Esophagus squamous epithelium (tissue), 5 donors: ENCODE measurements around the gene PIAS2. TPM values are rescaled to one million over a fixed set of nuclear protein-coding genes. Genes with fewer than 3 reads are reported as not detected.

Experiments used
- DNase-seq: peaks from one replicate; lab custom pipeline; 2025; lab: John Stamatoyannopoulos, UW
- H3K27ac ChIP-seq, 4 donors: fragments of 200-600 bp; sonication (generic); one replicate each; pipeline ENCODE4 v1.5.1; 2016 to 2019; ENCODE audit warnings: mild to moderate bottlenecking in 1 of 4
- H3K27me3 ChIP-seq, 4 donors: fragments of 200-600 bp; sonication (generic); 1 replicate in 3 of 4; 2 replicates in 1 of 4; pipeline versions ENCODE4 v1.5.1 to v1.6.0; 2017 to 2021; ENCODE audit warnings: antibody characterized with exemption in 1 of 4
- H3K36me3 ChIP-seq, 3 donors: fragments of 200-600 bp; sonication (generic); one replicate each; pipeline ENCODE4 v1.5.1; 2016 to 2019
- H3K4me1 ChIP-seq, 3 donors: fragments of 200-600 bp; sonication (generic); one replicate each; pipeline ENCODE4 v1.5.1; 2017 to 2019
- H3K4me3 ChIP-seq, 4 donors: fragments of 200-600 bp; sonication (generic); 1 replicate in 3 of 4; 2 replicates in 1 of 4; pipeline ENCODE4 v1.5.1; 2016 to 2019; ENCODE audit warnings: mild to moderate bottlenecking in 2 of 4, moderate library complexity in 1 of 4
- H3K9me3 ChIP-seq, 3 donors: fragments of 200-600 bp; sonication (generic); one replicate each; pipeline ENCODE4 v1.5.1; 2016 to 2019
- POLR2A ChIP-seq, 4 donors: fragments of 450-650 bp; IDR thresholded peaks; one replicate each; pipeline ENCODE4 v1.6.1; 2017; ENCODE audit warnings: antibody characterized with exemption in 4 of 4, mild to moderate bottlenecking in 4 of 4, moderate library complexity in 3 of 4
- WGBS, 2 donors: methylation state at CpG; one replicate each; pipeline ENCODE4 v1.1.5; 2018; 5-methylcytosine and 5-hydroxymethylcytosine counted together
- intact Hi-C: fragments of 100-400 bp; cut with DNase I; formaldehyde crosslinking; loops from one replicate; pipeline ENCODE4 v1.15.0; 2022
- total RNA-seq, 4 donors: library from RNA; depleted of rRNA; stranded (reverse); fragments of >200 nt; gene quantifications; one replicate each; pipeline ENCODE4 v1.1.0, GENCODE V29; 2016
- TF ChIP-seq, protein P1 (sequence below), 6 experiments: fragments of 450-650 bp in 4 of 6; fragments of 200-600 bp in 2 of 6; sonication (generic) in 2 of 6; IDR thresholded peaks; one replicate each; pipeline ENCODE4 v1.5.1; 2016 to 2019; ENCODE audit warnings: antibody characterized with exemption in 6 of 6, mild to moderate bottlenecking in 4 of 6, moderate library complexity in 4 of 6
- donor health status: DM: yes; HTN: yes; CAD: no.

Gene PIAS2
- total RNA-seq, 4 donors from 2014 or later, result 6.0 to 24.0 (median 12.0) TPM

DNA sequence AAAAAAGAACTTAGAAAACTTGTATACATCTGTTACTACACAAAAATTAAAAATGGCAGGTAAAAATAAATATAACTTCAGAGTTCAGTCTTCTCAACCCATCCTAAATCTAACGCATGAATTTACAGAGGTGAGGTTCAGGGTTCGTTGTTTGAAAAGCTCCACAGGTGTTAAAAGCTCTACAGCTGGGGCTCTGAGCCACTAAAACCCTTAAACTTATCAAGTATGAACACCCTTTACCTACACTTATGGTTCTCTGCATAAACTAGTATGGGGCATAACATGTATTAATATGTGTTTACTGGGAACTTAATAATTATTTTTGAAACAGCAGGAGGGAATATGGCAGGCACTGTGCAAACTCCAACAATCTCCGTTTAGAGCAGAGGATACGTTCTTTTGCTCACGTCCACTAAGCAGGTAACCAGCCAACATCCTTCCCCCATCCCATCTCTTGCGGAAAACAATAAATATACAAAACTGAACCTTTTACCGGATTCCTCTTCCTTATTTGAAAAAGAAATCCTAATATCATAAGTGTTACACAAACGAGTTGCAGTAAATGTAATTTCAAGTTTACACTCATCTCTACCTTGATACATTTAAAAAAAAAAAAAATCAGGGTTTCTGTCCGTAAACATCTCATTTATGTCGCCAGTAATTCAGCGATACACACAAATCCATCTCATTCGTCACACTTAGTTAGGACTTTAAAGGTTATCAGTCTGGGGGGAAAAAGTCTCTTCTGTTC lies 1.3 kb downstream of the PIAS2 start:
- peaks cover 0 to 35% (median 0%) of the 10 kb centered on the region in 3 donors for H3K4me1 ChIP-seq
- DNase-seq, result no peak
- TF ChIP-seq POLR2A (IDR thresholded peaks at IDR 0.05), result no peak
- TF ChIP-seq, protein P1, sequence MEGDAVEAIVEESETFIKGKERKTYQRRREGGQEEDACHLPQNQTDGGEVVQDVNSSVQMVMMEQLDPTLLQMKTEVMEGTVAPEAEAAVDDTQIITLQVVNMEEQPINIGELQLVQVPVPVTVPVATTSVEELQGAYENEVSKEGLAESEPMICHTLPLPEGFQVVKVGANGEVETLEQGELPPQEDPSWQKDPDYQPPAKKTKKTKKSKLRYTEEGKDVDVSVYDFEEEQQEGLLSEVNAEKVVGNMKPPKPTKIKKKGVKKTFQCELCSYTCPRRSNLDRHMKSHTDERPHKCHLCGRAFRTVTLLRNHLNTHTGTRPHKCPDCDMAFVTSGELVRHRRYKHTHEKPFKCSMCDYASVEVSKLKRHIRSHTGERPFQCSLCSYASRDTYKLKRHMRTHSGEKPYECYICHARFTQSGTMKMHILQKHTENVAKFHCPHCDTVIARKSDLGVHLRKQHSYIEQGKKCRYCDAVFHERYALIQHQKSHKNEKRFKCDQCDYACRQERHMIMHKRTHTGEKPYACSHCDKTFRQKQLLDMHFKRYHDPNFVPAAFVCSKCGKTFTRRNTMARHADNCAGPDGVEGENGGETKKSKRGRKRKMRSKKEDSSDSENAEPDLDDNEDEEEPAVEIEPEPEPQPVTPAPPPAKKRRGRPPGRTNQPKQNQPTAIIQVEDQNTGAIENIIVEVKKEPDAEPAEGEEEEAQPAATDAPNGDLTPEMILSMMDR (IDR thresholded peaks at IDR 0.05), result no peak
- intact Hi-C loops, result no loop called here
- no peaks in the 10 kb centered on the region for H3K36me3 ChIP-seq
- H3K4me3 ChIP-seq, result peak overlapping the region; percentile 57 to 91 (median 81)
- peak overlapping the region in 3 of 4 donors; percentile 81 to 92 (median 86) for H3K27ac ChIP-seq
- WGBS, 2 donors, result 21 to 29% methylated on average over 12 of the region's 12 CpGs
- H3K9me3 ChIP-seq, result no peaks in the 10 kb centered on the region
- no peaks in the 10 kb centered on the region for H3K27me3 ChIP-seq

DNA sequence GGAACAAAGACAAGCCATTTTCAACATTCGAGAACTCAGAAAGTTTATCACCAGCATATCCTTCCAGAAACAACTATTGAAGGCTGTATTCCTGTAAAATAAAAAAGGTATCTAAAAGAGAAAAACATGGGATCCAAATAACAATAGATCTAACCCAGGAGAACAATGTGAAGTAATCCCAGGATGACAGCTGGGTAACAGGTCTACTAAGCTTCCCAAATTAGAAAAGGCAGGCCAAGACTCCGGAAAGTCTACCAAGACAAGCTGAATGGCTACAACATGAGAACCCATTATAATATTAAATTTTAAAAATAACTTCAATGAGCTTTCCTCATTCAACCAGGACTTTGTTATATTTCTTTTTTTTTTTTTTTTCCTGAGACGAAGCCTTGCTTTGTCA lies 6.5 kb downstream of the PIAS2 start:
- no peak overlapping the region for H3K27ac ChIP-seq
- no peak overlapping the region for H3K4me3 ChIP-seq
- DNase-seq, result no peak
- TF ChIP-seq, protein P1 (IDR thresholded peaks at IDR 0.05), result no peak
- no peak for TF ChIP-seq POLR2A (IDR thresholded peaks at IDR 0.05)
- intact Hi-C loops, result no loop called here
- H3K27me3 ChIP-seq, result no peaks in the 10 kb centered on the region
- no peaks in the 10 kb centered on the region for H3K36me3 ChIP-seq
- no peaks in the 10 kb centered on the region for H3K9me3 ChIP-seq
- H3K4me1 ChIP-seq, result peaks cover 0 to 16% (median 0%) of the 10 kb centered on the region in 3 donors
- WGBS, 2 donors, result 84 to 92% methylated on average over 3 of the region's 3 CpGs

DNA sequence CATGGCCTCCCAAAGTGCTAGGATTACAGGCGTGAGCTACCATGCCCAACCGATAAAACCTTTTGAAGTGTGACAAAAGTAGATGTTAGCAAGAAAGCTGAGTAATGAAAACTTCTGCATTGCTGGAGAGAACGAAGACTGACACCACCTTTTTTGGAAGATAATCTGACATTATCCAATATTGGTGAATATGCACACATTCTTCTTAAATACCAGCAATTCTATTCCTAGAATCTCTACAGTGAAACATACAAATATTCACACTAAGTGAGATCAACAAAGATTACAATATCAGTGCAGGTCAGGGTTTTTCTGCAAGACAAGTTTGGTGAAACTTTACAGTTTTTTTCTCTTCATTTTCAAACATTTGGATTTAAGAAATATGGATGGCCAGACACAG lies 7.8 kb downstream of the PIAS2 start:
- WGBS, 2 donors, result 86 to 94% methylated on average over 3 of the region's 3 CpGs
- Histone ChIP-seq H3K4me3 (no peak overlapping the region), H3K4me1 (peaks cover 0 to 2% (median 0%) of the 10 kb centered on the region in 3 donors), H3K27ac (no peak overlapping the region), H3K36me3 (no peaks in the 10 kb centered on the region), H3K9me3 (no peaks in the 10 kb centered on the region), H3K27me3 (no peaks in the 10 kb centered on the region)
- TF ChIP-seq POLR2A (IDR thresholded peaks at IDR 0.05), result no peak
- TF ChIP-seq, protein P1 (IDR thresholded peaks at IDR 0.05), result no peak
- no peak for DNase-seq
- intact Hi-C loops, result no loop called here

DNA sequence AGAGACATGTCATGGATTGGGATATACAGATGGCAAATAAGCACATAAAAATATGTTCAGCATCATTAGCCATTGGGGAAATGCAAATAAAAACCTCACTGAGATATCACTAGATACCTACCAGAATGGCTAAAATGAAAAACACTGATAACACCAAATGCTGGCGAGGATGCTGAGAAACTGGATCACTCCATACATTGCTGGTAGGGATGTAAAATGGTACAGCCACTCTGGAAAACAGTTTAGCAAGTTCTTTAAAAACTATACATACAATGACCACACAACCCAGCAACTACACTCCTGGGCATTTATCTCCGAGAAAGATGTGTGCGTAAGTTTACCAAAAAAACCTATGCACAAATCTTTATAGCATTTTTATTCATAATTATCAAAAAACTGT lies 13.9 kb downstream of the PIAS2 start:
- no peak overlapping the region for H3K4me3 ChIP-seq
- H3K27ac ChIP-seq, result no peak overlapping the region
- peaks cover 0 to 10% (median 0%) of the 10 kb centered on the region in 3 donors for H3K36me3 ChIP-seq
- no peaks in the 10 kb centered on the region for H3K4me1 ChIP-seq
- intact Hi-C loops, result no loop called here
- no peak for TF ChIP-seq POLR2A (IDR thresholded peaks at IDR 0.05)
- TF ChIP-seq, protein P1 (IDR thresholded peaks at IDR 0.05), result no peak
- DNase-seq, result no peak
- 95 to 96% methylated on average over 3 of the region's 3 CpGs for WGBS, 2 donors
- H3K9me3 ChIP-seq, result no peaks in the 10 kb centered on the region
- no peaks in the 10 kb centered on the region for H3K27me3 ChIP-seq

DNA sequence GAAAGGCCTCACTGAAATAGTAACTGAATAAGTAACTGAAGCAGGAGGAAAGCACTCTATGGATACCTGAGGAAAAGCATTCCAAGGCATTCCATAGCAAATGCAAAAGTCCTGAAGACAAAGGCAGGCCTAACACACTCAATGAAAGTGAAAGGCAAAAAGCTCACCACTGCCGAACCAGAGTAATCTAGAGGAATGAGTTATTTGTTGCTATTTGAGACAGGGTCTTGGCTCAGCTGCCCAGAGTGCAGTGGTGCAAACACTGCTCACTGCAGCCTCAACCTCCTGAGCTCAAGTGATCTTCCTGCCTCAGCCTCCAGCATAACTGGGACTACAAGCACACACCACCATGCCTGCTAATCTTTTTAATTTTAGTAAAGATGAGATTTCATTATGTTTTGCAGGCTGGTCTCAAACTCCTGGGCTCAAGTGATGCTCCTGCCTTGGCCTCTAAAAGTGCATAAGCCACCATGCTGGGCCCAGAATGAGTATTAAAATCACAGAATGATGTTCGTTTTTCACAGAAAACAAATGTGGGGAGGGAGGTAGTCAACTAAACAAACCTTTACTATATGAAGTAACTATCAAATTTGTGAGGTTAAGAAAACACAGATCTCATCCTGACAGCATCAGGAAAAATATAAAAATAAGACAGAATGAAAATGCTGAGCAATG lies 17.9 kb downstream of the PIAS2 start:
- no peak for DNase-seq
- 47 to 61% methylated on average over 2 of the region's 2 CpGs for WGBS, 2 donors
- H3K4me1 ChIP-seq, result no peaks in the 10 kb centered on the region
- no peaks in the 10 kb centered on the region for H3K27me3 ChIP-seq
- H3K27ac ChIP-seq, result no peak overlapping the region
- H3K36me3 ChIP-seq, result peaks cover 0 to 10% (median 0%) of the 10 kb centered on the region in 3 donors
- no peaks in the 10 kb centered on the region for H3K9me3 ChIP-seq
- no peak overlapping the region for H3K4me3 ChIP-seq
- intact Hi-C loops, result no loop called here
- no peak for TF ChIP-seq POLR2A (IDR thresholded peaks at IDR 0.05)
